Common myeloid progenitor, CD34-positive (primary cell): Measurements from ENCODE around the gene PARVB.
"Not testable (repeated sequence)": the region's sequence is repeated elsewhere in the genome, so short reads cannot be mapped to it uniquely, and the experiment has no call there.

Experiments
- CTCF ChIA-PET: fragments of 350-600 bp; sonication (Branson Sonifier 250); formaldehyde crosslinking; loops from one replicate; lab custom pipeline; 2021; ENCODE audit warnings: antibody characterized with exemption; lab: Charles Lee
- POLR2A ChIA-PET: fragments of 350-600 bp; sonication (Branson Sonifier 250); formaldehyde crosslinking; loops from one replicate; lab custom pipeline; 2021; ENCODE audit warnings: antibody characterized with exemption; lab: Charles Lee
- DNase-seq, 3 donors: peaks; one replicate each; pipeline versions ENCODE4 v3.0.0 to v3.0.0-alpha.2; 2013
- H3K27ac ChIP-seq, 2 experiments: 1 replicate in 1 of 2; 2 replicates in 1 of 2; pipeline ENCODE4 v1.7.0; 2013; ENCODE audit warnings: inconsistent platforms in 2 of 2, low read length in 2 of 2, mild to moderate bottlenecking in 2 of 2, low read depth in 1 of 2, moderate library complexity in 1 of 2; ENCODE audit not compliant: severe bottlenecking in 2 of 2, insufficient read depth in 1 of 2, poor library complexity in 1 of 2
- H3K27me3 ChIP-seq, 5 experiments: replicated peaks in 2 of 5; 1 replicate in 3 of 5; 2 replicates in 2 of 5; pipeline versions ENCODE4 v1.6.1 to v1.7.0; 2013; ENCODE audit warnings: low read length in 4 of 5, mild to moderate bottlenecking in 2 of 5, moderate library complexity in 2 of 5, inconsistent platforms in 1 of 5; ENCODE audit not compliant: insufficient read depth in 5 of 5, control insufficient read depth in 4 of 5
- H3K36me3 ChIP-seq, 4 experiments: 1 replicate in 2 of 4; 2 replicates in 2 of 4; pipeline versions ENCODE4 v1.6.1 to v1.7.0; 2013; ENCODE audit warnings: low read length in 3 of 4, control low read depth in 1 of 4, mild to moderate bottlenecking in 1 of 4; ENCODE audit not compliant: control insufficient read depth in 4 of 4, insufficient read depth in 4 of 4
- H3K4me1 ChIP-seq, 4 experiments: 1 replicate in 3 of 4; 2 replicates in 1 of 4; pipeline versions ENCODE4 v1.6.1 to v1.7.1; 2013; ENCODE audit warnings: low read length in 3 of 4, mild to moderate bottlenecking in 3 of 4, control low read depth in 1 of 4, inconsistent platforms in 1 of 4, moderate library complexity in 1 of 4; ENCODE audit not compliant: control insufficient read depth in 4 of 4, insufficient read depth in 4 of 4; ENCODE audit errors: control extremely low read depth in 1 of 4
- H3K4me3 ChIP-seq, 7 experiments: 1 replicate in 4 of 7; 2 replicates in 3 of 7; pipeline versions ENCODE4 v1.5.1 to v1.7.0; 2013; ENCODE audit warnings: mild to moderate bottlenecking in 7 of 7, low read length in 6 of 7, moderate library complexity in 6 of 7, inconsistent platforms in 2 of 7, low read depth in 2 of 7, control low read depth in 1 of 7; ENCODE audit not compliant: insufficient read depth in 4 of 7, control insufficient read depth in 1 of 7; ENCODE audit errors: extremely low read depth in 1 of 7
- H3K9me3 ChIP-seq, 5 experiments: 1 replicate in 4 of 5; 2 replicates in 1 of 5; pipeline versions ENCODE4 v1.6.1 to v1.7.1; 2013; ENCODE audit warnings: low read length in 4 of 5, mild to moderate bottlenecking in 2 of 5, inconsistent platforms in 1 of 5, low read depth in 1 of 5, moderate library complexity in 1 of 5; ENCODE audit not compliant: control insufficient read depth in 4 of 5, insufficient read depth in 2 of 5; ENCODE audit errors: control extremely low read depth in 1 of 5
- WGBS: methylation state at CpG from one replicate; pipeline ENCODE4 v1.1.5; 2013; ENCODE audit not compliant: insufficient coverage; 5-methylcytosine and 5-hydroxymethylcytosine counted together

Gene PARVB

DNA sequence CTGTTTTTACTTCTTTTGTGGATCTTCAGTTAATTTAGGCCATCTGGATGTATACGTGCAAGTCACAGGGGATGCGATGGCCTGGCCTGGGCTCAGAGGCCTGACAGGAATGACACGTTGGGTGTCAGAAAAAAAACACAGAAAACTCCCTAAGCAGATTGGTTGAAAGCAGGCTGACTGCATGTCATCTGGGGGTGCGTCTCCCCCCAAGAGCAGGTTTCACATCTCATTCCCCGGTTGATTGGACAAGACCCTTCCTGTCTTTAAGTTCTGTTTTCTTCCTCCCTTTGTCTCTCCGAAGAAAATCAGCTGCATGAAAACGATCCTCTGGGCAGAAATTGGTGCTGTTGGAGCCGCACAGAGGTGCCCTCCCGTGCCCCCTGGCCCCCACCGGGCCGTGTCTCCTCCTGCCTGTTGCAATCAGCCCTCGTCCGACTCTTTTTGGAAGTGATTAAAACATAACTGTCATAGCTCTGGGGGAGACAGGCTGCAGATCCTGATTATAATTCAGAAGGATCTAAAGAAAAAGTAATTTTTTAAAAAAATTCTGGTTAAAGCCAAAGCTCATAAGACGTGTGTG is 84.8 kb downstream of the PARVB start:
- CTCF ChIA-PET = no interaction called here
- POLR2A ChIA-PET = no interaction called here

DNA sequence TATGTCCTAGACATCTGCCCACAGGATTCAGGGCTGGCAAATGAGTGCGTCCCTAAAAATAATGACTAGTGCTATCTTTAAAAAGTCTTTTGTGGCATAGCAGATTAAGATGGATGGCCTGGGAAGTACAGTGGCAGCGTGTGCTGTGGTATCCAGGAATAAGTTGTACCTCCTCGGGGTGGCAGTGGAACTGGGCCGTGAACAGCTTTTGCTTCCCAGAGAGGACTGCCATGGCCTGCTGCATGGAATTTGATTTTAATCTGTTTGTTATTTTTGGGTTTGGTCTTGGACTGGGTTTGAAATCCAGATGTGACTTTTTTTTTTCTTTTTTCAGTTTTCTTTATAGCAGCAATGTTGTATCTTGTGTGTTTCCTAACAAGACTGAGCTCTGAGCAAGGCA is 85.3 kb downstream of the PARVB start:
- ChIA-PET POLR2A (no interaction called here), CTCF (no interaction called here)
- no peak for DNase-seq
- 100% methylated on average over 3 of the region's 4 CpGs for WGBS
- no peaks in the 10 kb centered on the region for H3K4me1 ChIP-seq
- no peaks in the 10 kb centered on the region for H3K9me3 ChIP-seq
- H3K27me3 ChIP-seq = no peaks in the 10 kb centered on the region
- H3K4me3 ChIP-seq = no peak overlapping the region
- peaks cover 4 to 18% (median 16%) of the 10 kb centered on the region in 4 experiments for H3K36me3 ChIP-seq
- no peak overlapping the region for H3K27ac ChIP-seq

More for the DNA sequence above, 84.8 kb downstream of the PARVB start:
- Histone ChIP-seq H3K27me3 (no peaks in the 10 kb centered on the region), H3K4me1 (no peaks in the 10 kb centered on the region), H3K4me3 (no peak overlapping the region), H3K9me3 (no peaks in the 10 kb centered on the region), H3K27ac (no peak overlapping the region), H3K36me3 (peaks cover 6 to 24% (median 20%) of the 10 kb centered on the region in 4 experiments)
- WGBS = 95% methylated on average over 10 of the region's 14 CpGs
- no peak for DNase-seq

DNA sequence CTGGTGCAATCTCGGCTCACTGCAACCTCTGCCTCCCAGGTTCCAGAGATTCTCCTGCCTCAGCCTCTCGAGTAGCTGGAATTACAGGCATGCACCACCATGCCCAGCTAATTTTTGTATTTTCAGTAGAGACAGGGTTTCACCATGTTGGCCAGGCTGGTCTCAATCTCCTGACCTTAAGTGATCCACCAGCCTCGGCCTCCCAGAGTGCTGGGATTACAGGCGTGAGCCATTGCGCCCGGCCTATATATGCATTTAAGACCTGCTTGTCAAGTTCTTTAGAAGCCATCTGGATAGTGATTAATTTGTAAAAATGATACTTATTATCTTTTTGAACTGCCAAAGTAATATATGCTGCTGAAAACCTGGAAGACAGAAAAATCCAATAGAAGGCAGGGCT is 86.6 kb downstream of the PARVB start:
- H3K9me3 ChIP-seq, CTCF ChIA-PET, H3K4me3 ChIP-seq, H3K27ac ChIP-seq, H3K27me3 ChIP-seq, DNase-seq, POLR2A ChIA-PET, H3K4me1 ChIP-seq: not testable (repeated sequence)
- 100% methylated on average over 6 of the region's 6 CpGs for WGBS
- peaks cover 2 to 15% (median 7%) of the 10 kb centered on the region in 4 experiments for H3K36me3 ChIP-seq

GRCh38 chr22:44111562-44112155 is 87.6 kb downstream of the PARVB start:
- ChIA-PET POLR2A (no interaction called here), CTCF (no interaction called here)
- Histone ChIP-seq H3K36me3 (peaks cover 0 to 15% (median 6%) of the 10 kb centered on the region in 4 experiments), H3K9me3 (no peaks in the 10 kb centered on the region), H3K27me3 (no peaks in the 10 kb centered on the region), H3K27ac (no peak overlapping the region), H3K4me1 (peaks cover 0 to 6% (median 3%) of the 10 kb centered on the region in 4 experiments), H3K4me3 (no peak overlapping the region)
- 90% methylated on average over 4 of the region's 9 CpGs for WGBS
- no peak for DNase-seq

DNA sequence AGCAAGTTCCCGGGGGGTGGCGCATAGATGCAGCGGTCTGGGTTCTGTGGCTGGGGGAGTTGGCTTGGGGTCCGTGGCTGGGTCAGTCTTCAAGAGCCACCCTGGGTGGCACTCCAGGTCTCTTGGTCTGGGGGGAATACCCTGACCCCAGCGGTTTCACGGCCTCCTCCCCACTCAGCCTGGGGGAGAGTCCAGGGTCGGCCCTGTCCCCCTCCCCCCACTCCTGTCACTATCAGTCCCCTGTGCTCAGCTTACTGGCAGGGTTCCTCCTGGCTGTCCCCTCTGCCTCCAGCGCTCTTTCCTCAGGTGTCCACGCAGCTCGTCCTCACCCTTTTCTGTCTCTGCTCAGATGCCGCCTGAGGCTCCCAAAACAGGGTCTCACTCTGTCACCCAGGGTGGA is 88.1 kb downstream of the PARVB start:
- Histone ChIP-seq H3K36me3 (peaks cover 0 to 15% (median 4%) of the 10 kb centered on the region in 4 experiments), H3K9me3 (no peaks in the 10 kb centered on the region), H3K4me3 (no peak overlapping the region), H3K4me1 (peaks cover 0 to 11% (median 6%) of the 10 kb centered on the region in 4 experiments), H3K27me3 (no peaks in the 10 kb centered on the region), H3K27ac (no peak overlapping the region)
- ChIA-PET CTCF (no interaction called here), POLR2A (no interaction called here)
- no peak for DNase-seq
- WGBS = 100% methylated on average over 8 of the region's 11 CpGs

GRCh38 chr22:44116331-44116730 is 92.2 kb downstream of the PARVB start:
- CTCF ChIA-PET = interaction anchor here (0.6 kb wide), 1 partner anchor 23 kb away, joined by 3 read pairs; no protein-coding TSS in a partner anchor
- Histone ChIP-seq H3K4me1 (peaks cover 0 to 11% (median 6%) of the 10 kb centered on the region in 4 experiments), H3K27me3 (no peaks in the 10 kb centered on the region), H3K4me3 (no peak overlapping the region), H3K27ac (no peak overlapping the region), H3K36me3 (peaks cover 0 to 40% (median 24%) of the 10 kb centered on the region in 4 experiments), H3K9me3 (peaks cover 0 to 5% (median 3%) of the 10 kb centered on the region in 5 experiments)
- no peak for DNase-seq
- WGBS = 92% methylated on average over 11 of the region's 12 CpGs
- POLR2A ChIA-PET = no interaction called here
